ENCODE data around the gene LZIC.

- no peak for TF ChIP-seq EZH2 (IDR thresholded peaks at IDR 0.05)
- no peak for TF ChIP-seq POLR2AphosphoS5 (IDR thresholded peaks at IDR 0.05; ENCODE audit: borderline replicate concordance, low read depth, low read length)
These were observed 14.5 kb upstream of the LZIC start for GRCh38 chr1:9957726-9958125.

Measured in SK-N-MC (cell line).